HG02623 (cell line): ENCODE results near the gene HPD.

ENCODE experiments used
- ATAC-seq: cut with Tn5 transposase; IDR thresholded peaks from one replicate; pipeline ENCODE4 v1.9.1; 2021; ENCODE audit warnings: moderate library complexity; ENCODE audit not compliant: unreplicated experiment

The HPD gene

GRCh38 chr12:121812320-121812871 is 46.3 kb downstream of the HPD start:
- ATAC-seq: no peak

GRCh38 chr12:121811434-121812319 is 47.0 kb downstream of the HPD start:
- ATAC-seq: peak; percentile 57

GRCh38 chr12:121810833-121811433 is 47.7 kb downstream of the HPD start:
- ATAC-seq: no peak

GRCh38 chr12:121810234-121810817 is 48.3 kb downstream of the HPD start:
- ATAC-seq: no peak

GRCh38 chr12:121809712-121810116 is 48.9 kb downstream of the HPD start:
- ATAC-seq: no peak

- no peak for ATAC-seq
Observed at GRCh38 chr12:121808623-121809022, 50.0 kb downstream of the HPD start.

GRCh38 chr12:121807642-121808347 is 50.9 kb downstream of the HPD start:
- no peak for ATAC-seq

- no peak for ATAC-seq
Observed at GRCh38 chr12:121806546-121807423, 51.9 kb downstream of the HPD start.

- no peak for ATAC-seq
Observed at GRCh38 chr12:121806009-121806545, 52.6 kb downstream of the HPD start.

GRCh38 chr12:121805171-121806008 is 53.3 kb downstream of the HPD start:
- ATAC-seq: no peak

- ATAC-seq: no peak
Observed at GRCh38 chr12:121804417-121805111, 54.1 kb downstream of the HPD start.

- ATAC-seq: no peak
Observed at GRCh38 chr12:121803861-121804416, 54.7 kb downstream of the HPD start, which contains the start of gene SETD1B. TSS of gene SETD1B (plus strand) at chr12:121804009. CDS start at chr12:121804738, 729 bp downstream.

- ATAC-seq: peak; percentile 33
Observed at GRCh38 chr12:121802843-121803698, 55.6 kb downstream of the HPD start.

- ATAC-seq: no peak
Observed at GRCh38 chr12:121802485-121802842, 56.2 kb downstream of the HPD start.

GRCh38 chr12:121801595-121802484 is 56.8 kb downstream of the HPD start:
- ATAC-seq: no peak
